GM12878 (cell line): ENCODE data around the gene RNF113B.

Experiments used
- CTCF ChIP-seq, 3 experiments: IDR thresholded peaks in 2 of 3; conservative IDR thresholded peaks in 1 of 3; 2 replicates each; pipeline ENCODE4 v1.5.1; 2011; ENCODE audit warnings: low read depth in 3 of 3, low read length in 3 of 3, mild to moderate bottlenecking in 3 of 3, control low read depth in 2 of 3, moderate library complexity in 2 of 3, inconsistent platforms in 1 of 3, mixed read lengths in 1 of 3; ENCODE audit not compliant: control insufficient read depth in 2 of 3, insufficient read depth in 1 of 3; ENCODE audit errors: extremely low read depth in 1 of 3
- IRF4 ChIP-seq: IDR thresholded peaks from 2 replicates; pipeline ENCODE4 v1.6.1; 2011; ENCODE audit warnings: low read depth, low read length
- KLF5 ChIP-seq: fragments of 450-650 bp; IDR thresholded peaks from 2 replicates; pipeline ENCODE4 v1.6.1; 2014; ENCODE audit warnings: mild to moderate bottlenecking; ENCODE audit not compliant: partially characterized antibody
- MYC ChIP-seq: IDR thresholded peaks from 2 replicates; pipeline ENCODE4 v1.6.1; 2011; ENCODE audit warnings: mild to moderate bottlenecking, low read length, moderate library complexity, inconsistent platforms; ENCODE audit not compliant: insufficient read depth, insufficient replicate concordance, insufficient read length, severe bottlenecking
- NFYA ChIP-seq: IDR thresholded peaks from 2 replicates; pipeline ENCODE4 v1.6.1; 2011; ENCODE audit warnings: low read depth, mild to moderate bottlenecking, low read length, improper control_type of control experiment, borderline replicate concordance
- POLR2A ChIP-seq: IDR thresholded peaks from 2 replicates; pipeline ENCODE4 v1.6.1; 2011; ENCODE audit warnings: low read depth, mild to moderate bottlenecking, low read length
- SMC3 ChIP-seq: IDR thresholded peaks from 2 replicates; pipeline ENCODE4 v1.6.1; 2011; ENCODE audit warnings: low read length, improper control_type of control experiment, borderline replicate concordance
- TCF7 ChIP-seq: IDR thresholded peaks from 2 replicates; pipeline ENCODE4 v1.6.1; 2014; ENCODE audit warnings: antibody characterized with exemption, borderline replicate concordance
- YY1 ChIP-seq: IDR thresholded peaks from 2 replicates; pipeline ENCODE4 v1.6.1; 2011; ENCODE audit warnings: low read depth, mild to moderate bottlenecking, low read length
- ZNF384 ChIP-seq: IDR thresholded peaks from 2 replicates; pipeline ENCODE4 v1.6.1; 2012; ENCODE audit warnings: low read depth, mild to moderate bottlenecking, low read length, improper control_type of control experiment, borderline replicate concordance

GRCh38 chr13:98162935-98163334 is 14.1 kb downstream of the RNF113B start:
- TF ChIP-seq CTCF (IDR thresholded peaks at IDR 0.05 in 2 of 3, conservative IDR thresholded peaks at IDR 0.05 in 1 of 3; ENCODE audit: control insufficient read depth in 2 of 3, extremely low read depth in 1 of 3, insufficient read depth in 1 of 3, low read depth in 3 of 3, low read length in 3 of 3) (no peak), TCF7 (no peak), POLR2A (no peak), IRF4 (no peak), SMC3 (no peak), MYC (no peak), KLF5 (no peak), NFYA (no peak), YY1 (no peak), ZNF384 (no peak)
